ENCODE data around the gene CD300A.

CD300A gene

DNA sequence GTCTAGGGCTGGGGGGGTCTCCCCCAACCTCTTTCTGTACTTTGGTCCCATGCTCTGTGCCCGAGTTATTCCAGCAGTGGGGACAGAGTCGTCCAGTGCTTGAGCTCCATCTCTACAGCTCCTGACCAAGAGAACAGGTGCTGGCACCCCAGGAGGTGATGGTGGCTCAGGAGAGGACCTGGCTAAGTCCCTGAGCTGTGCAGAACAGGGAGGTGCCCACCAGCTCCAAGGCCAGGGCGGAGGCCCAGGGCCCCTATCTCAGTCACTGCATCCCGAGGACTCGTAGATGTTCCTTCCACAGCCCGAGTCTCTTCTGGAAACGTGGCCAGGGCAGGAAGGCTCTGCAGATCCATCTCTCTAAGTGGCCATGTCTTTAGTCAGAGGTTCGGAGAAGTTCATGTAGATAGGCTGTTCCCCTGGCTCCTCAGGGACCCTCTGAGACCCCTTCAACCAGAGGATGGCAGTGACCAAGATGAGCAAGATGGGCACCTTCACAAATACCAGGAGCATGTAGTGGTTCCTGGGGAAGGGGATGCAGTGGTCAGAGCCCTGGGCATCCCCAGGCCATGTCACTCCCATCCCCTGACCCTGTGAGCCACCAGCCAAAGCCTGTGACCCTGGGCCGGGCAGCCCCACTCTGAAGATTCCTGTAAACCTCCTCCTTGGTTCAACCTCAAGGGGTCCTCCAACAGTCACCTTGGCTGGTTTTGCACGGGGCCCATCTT is 56.1 kb downstream of the CD300A start:
- DNase-seq: no peak

DNA sequence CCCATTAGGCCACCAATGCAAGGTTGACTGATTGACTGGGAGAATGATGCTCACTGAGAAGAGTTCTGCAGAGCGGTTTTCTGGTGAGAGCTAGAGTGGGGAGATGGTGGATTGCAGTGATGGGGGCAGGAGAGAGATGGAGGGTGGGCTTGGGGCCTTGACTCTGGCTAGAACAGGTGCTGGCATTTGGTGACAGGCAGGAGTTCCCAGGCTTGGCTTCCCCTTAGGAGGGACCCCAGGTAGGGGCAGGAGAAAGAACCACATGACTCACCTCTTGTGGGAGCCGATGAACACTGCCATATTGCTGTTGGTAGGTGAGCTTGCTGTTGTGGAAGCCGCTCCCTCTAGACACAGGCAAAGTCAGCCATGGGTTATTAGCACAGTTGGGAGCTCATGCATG is 56.9 kb downstream of the CD300A start:
- DNase-seq: no peak

DNA sequence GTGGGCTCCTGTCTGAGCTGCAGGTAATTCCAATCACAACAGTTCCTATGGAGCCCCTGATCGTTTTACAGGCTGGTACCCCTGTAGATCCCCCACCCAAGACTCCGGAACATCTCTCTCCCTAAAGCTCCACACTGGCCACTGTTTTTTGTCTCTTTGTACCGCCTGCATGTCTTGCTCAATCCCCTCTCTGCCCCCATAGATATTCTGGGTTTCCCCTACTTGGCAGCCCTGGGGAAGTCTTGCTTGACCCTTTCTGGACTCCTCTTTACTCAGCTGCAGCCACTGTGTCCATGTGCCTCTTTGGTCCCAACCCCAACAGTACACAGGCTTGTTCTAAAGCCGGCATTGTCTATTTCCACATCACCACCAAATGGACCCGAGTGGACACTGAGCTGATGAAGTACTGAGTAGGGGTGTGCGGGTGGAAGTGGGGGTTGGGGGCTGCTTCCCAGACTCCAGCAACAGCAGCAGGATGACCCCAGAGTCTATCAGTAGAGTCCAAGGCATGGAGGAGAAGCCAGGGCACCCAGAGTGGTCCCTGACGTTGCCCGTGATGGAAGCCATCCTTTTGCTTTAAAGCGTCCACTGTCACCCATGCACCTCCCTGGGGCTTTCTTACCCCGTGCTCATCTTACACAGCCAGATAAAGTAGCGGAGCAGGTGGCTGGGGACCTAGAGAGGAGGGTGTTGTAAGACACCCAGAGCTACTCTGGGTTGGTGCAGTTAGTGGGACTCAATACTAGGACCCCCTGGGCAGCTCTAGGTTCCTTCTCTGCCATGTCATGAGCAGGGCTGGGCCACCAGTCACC is 58.4 kb downstream of the CD300A start:
- DNase-seq: no peak

DNA sequence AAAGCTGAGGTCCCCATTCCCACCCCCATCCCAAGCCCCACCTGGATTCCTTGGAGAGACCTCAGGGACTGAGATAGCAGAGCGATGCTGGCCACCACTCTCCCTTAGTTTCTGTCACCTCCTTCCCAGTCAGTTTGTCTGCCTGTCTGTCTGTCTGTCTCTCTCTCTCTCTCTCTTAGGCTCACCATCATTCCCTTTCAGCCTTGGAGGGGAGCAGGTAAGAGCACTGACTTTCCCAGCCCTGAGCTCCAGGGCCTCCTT is 59.0 kb downstream of the CD300A start:
- DNase-seq: no peak

DNA sequence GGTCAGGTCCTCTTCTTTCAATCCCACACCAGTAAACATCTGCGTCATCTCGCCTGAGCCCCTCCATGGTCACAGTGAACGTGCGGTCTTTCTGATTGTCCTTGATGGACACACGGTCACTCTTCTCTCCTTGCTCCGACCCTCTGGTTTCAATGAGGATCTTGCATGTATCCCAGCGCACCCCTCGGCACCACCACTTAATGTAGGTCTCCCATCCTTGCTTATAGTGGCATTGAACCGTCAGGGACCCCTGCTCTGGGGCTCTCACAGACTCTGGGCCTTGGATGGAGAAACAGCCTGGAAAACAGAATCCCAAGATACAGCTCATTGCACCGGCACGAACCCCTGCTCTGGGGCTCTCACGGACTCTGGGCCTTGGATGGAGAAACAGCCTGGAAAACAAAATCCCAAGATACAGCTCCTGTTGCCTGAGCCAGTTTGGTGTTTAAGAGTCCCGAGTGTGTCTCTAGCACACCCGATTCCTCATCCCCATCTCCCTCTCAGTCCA is 59.4 kb downstream of the CD300A start:
- no peak for DNase-seq

DNA sequence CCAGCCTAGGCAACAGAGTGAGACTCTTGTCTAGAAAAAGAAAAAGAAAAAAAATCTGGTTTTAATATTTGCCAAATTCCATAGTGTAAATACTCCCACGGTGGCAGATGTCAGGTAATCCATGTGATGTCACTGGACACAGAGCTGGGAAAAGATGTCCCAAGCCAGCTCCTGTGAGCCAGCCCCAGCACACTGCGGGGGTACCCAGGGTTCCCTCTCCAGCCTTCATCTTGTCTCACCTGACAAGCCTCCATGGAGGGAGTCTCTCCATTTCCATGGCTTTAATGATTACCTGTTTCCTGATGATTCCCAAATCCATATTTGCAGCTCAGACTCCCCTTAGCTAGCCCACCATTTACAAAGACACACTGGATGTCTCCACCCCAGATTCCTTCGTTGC is 60.2 kb downstream of the CD300A start:
- DNase-seq: no peak

DNA sequence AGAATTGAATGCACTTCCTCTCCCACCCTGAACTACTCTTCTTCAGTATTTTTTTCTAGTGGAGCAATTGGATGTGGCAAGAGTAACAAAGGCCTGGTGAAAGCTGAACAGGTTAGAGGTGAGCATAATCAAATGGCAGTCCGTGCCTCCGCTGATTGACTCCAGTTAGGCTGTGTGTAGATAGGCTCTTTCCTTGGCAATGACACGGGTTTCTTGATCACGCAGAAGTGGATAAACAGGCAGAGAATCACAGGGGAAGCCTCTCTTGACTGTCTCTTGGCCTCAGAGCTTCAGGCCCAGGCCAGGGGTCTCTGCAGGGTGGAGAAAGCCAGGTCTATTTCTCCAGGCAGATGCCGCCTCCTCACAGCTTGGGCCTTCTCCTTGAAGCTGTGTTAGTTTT is 60.6 kb downstream of the CD300A start:
- DNase-seq: no peak

DNA sequence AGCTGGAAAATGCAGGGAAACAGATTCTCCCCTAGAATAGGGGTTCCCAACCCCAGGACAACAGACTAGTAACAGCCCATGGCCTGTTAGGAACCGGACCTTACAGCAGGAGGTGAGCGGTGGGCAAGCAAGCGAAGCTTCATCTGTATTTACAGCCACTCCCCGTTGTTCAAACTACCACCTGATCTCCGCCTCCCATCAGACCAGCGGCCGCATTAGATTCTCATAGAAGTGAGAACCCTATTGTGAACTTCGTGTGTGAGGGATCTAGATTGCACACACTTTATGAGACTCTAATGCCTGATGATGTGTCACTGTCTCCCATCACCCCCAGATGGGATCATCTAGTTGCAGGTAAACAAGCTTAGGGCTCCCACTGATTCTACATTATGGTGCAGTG is 61.3 kb downstream of the CD300A start:
- DNase-seq: no peak

DNA sequence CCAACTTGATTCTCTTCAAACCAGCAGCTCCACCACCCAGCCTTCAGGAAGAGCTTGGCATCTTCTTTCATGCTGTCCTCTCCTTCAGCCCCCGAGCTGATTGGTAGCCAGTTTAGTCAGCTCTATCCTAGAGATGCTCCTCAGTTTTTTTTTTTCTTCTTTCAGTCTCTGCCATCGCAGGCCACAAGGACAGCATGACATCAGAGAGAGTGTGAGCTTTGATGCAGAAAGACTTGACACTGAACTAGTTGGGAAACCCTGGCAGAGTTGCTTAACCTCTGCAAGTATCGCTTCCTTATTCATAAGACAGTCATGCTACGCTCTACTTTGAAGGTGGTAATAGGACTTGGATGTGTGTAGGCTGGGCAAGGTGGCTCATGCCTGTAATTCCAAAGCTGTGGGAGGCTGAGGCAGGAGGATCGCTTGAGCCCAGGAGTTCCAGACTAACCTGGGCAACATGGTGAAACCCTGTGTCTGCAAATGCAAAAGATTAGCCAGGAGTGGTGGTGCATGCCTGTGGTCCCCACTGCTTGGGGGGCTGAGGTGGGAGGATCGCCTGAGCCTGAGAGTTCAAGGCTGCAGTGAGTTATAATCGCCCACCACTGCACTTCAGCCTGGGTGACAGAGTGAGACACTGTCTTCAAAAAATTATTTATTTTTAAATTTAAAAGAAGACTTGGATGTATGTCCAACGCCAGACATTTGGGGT is 62.2 kb downstream of the CD300A start:
- no peak for DNase-seq

DNA sequence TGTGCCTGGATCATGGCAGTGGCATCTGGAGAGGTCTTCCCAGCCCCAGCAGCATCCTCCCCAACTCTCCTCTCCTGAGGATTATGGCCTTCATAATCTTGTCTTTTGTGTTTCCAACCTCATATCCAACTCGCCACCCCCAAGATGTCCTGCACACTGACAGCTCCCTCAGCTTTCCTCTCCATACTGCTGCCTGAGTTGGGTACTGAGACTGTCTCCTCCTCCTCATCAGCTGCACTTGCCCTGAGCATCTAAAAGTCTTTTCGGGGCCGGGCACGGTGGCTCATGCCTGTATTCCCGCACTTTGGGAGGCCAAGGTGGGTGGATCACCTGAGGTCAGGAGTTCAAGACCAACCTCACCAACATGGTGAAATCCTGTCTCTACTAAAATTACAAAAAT is 62.8 kb downstream of the CD300A start:
- DNase-seq: no peak

DNA sequence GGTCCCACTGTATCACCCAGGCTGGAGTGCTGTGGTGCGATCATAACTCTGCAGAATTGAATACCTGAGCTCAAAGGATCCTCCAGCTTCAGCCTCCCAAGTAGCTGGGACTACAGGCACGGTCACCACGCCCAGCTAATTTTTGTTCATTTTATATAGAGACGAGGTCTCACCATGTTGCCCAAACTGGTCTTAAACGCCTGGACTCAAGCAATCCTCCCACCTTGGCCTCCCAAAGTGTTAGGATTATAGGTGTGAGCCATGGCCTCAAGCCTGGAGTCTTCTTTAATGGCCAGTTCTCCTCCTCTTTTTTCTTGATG is 64.4 kb downstream of the CD300A start:
- no peak for DNase-seq

DNA sequence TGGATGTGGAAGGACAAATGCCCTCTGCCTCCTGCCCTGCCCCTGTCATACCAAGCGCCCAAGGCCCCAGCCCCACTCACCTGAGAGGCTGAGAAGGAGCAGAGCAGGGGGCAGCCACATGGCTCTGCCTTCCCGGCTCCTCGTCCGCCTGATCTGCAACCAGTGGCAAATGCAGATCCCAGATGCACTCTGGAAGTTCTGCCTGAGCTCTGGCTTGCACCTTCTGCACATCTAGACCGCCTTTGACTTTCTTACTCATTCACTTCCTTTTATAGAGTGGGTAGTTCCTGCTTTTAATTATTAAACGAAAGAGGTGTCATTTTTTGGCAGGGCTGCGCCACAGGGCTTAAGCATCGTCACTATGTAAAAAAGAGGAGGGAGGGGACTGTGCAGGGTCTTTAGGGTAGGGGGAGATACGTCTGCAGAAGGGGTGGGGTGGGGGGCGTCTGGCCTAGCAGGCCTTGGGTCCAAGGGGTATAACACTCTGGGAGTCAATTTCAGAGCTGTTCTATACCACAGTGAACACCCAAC is 64.9 kb downstream of the CD300A start, which contains the start of gene CD300LB:
Gene CD300LB (minus strand): TSS at position 245 of the 531 bp plus-strand sequence. CDS start 125 bp downstream, at position 120.
- no peak for DNase-seq

DNA sequence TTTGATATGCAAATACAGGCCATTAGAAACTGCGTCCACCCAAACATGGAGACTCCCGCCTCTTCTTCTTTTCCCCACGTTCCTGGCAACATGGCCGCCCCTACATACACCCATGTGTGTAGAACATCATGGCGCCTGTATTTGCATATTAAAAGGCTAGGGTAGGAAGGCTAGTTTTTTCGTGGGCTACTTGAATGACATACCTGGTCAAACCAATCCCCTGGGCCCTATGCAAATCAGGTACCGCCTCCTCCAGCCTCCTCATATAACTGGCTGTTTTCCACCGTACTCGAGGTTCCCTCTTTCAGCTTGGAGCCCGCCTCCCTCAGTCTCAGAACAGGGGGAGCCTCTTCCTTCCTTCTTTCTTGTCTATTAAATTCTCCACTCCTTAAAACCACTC is 65.7 kb downstream of the CD300A start:
- peak; percentile 10 for DNase-seq

Measured in stimulated activated CD4-positive, alpha-beta T cell treated with anti-CD3 and anti-CD28 coated beads, Interleukin-15, amount 100 ng/mL, for 24 hours (primary cell).